Loucy (cell line): Measurements from ENCODE around the gene DNAJC16.

Source experiments
- H2AFZ ChIP-seq: fragments of 200-600 bp; sonication (generic); 2 replicates; pipeline ENCODE4 v1.6.0; 2016; ENCODE audit warnings: antibody characterized with exemption, mild to moderate bottlenecking, low read length, moderate library complexity
- H3F3A ChIP-seq: fragments of 200-600 bp; 2 replicates; pipeline ENCODE4 v1.6.0; 2016; ENCODE audit warnings: antibody characterized with exemption, low read depth, mild to moderate bottlenecking
- H3K27me3 ChIP-seq: fragments of 200-600 bp; sonication (generic); 2 replicates; pipeline ENCODE4 v1.6.1; 2014; ENCODE audit warnings: low read length, mild to moderate bottlenecking; ENCODE audit not compliant: insufficient read depth, poor library complexity, severe bottlenecking
- H3K36me3 ChIP-seq: fragments of 200-600 bp; sonication (generic); 2 replicates; pipeline ENCODE4 v1.6.1; 2016; ENCODE audit warnings: low read length; ENCODE audit not compliant: insufficient read depth
- H3K4me1 ChIP-seq: fragments of 200-600 bp; sonication (generic); 2 replicates; pipeline ENCODE4 v1.5.1; 2014; ENCODE audit warnings: low read length, mild to moderate bottlenecking; ENCODE audit not compliant: insufficient read depth, poor library complexity, severe bottlenecking
- H3K4me2 ChIP-seq: fragments of 200-600 bp; sonication (generic); 2 replicates; pipeline ENCODE4 v1.6.0; 2014; ENCODE audit warnings: antibody characterized with exemption, low read length, low read depth, mild to moderate bottlenecking; ENCODE audit not compliant: poor library complexity, severe bottlenecking
- H3K4me3 ChIP-seq: fragments of 200-600 bp; sonication (generic); 2 replicates; pipeline ENCODE4 v1.5.1; 2014; ENCODE audit warnings: low read length, mild to moderate bottlenecking, mixed read lengths; ENCODE audit not compliant: poor library complexity, severe bottlenecking
- H3K79me2 ChIP-seq: fragments of 200-600 bp; sonication (generic); 2 replicates; pipeline ENCODE4 v1.6.1; 2014; ENCODE audit warnings: low read length; ENCODE audit not compliant: insufficient read depth
- H3K9ac ChIP-seq: fragments of 200-600 bp; sonication (generic); 2 replicates; pipeline ENCODE4 v1.6.0; 2014; ENCODE audit warnings: mild to moderate bottlenecking, low read depth, low read length, moderate library complexity; ENCODE audit not compliant: poor library complexity, severe bottlenecking
- H3K9me2 ChIP-seq: fragments of 200-600 bp; sonication (generic); replicated peaks from 2 replicates; pipeline ENCODE4 v1.6.1; 2016; ENCODE audit warnings: low read depth, low read length, mixed read lengths
- H3K9me3 ChIP-seq: fragments of 200-600 bp; sonication (generic); 2 replicates; pipeline ENCODE4 v1.6.1; 2014; ENCODE audit warnings: mild to moderate bottlenecking, antibody characterized with exemption, low read length, low read depth; ENCODE audit not compliant: insufficient read depth
- H4K20me1 ChIP-seq: fragments of 200-600 bp; sonication (generic); 2 replicates; pipeline ENCODE4 v1.6.0; 2014; ENCODE audit warnings: antibody characterized with exemption, low read length, mild to moderate bottlenecking; ENCODE audit not compliant: insufficient read depth, poor library complexity, severe bottlenecking
- EZH2phosphoT487 ChIP-seq: fragments of 200-600 bp; IDR thresholded peaks from 2 replicates; pipeline ENCODE4 v1.6.1; 2018; ENCODE audit warnings: antibody characterized with exemption, mild to moderate bottlenecking, moderate library complexity, borderline replicate concordance
- TF ChIP-seq, protein P1 (sequence below): fragments of 200-600 bp; sonication (generic); conservative IDR thresholded peaks from 2 replicates; pipeline ENCODE4 v1.5.1; 2014; ENCODE audit warnings: mild to moderate bottlenecking, antibody characterized with exemption, low read length

DNAJC16 gene

GRCh38 chr1:15508700-15509487, 17.8 kb upstream of the DNAJC16 start:
- TF ChIP-seq, protein P1, sequence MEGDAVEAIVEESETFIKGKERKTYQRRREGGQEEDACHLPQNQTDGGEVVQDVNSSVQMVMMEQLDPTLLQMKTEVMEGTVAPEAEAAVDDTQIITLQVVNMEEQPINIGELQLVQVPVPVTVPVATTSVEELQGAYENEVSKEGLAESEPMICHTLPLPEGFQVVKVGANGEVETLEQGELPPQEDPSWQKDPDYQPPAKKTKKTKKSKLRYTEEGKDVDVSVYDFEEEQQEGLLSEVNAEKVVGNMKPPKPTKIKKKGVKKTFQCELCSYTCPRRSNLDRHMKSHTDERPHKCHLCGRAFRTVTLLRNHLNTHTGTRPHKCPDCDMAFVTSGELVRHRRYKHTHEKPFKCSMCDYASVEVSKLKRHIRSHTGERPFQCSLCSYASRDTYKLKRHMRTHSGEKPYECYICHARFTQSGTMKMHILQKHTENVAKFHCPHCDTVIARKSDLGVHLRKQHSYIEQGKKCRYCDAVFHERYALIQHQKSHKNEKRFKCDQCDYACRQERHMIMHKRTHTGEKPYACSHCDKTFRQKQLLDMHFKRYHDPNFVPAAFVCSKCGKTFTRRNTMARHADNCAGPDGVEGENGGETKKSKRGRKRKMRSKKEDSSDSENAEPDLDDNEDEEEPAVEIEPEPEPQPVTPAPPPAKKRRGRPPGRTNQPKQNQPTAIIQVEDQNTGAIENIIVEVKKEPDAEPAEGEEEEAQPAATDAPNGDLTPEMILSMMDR = no peak
- no peak for TF ChIP-seq EZH2phosphoT487
- Histone ChIP-seq H3K36me3 (peaks cover 5% of the 10 kb centered on the region; the same call in 1 of the 2 replicates), H3K9ac (no peak overlapping the region), H3K79me2 (no peaks in the 10 kb centered on the region), H2AFZ (no peak overlapping the region), H4K20me1 (no peaks in the 10 kb centered on the region), H3K27me3 (no peaks in the 10 kb centered on the region), H3K4me3 (no peak overlapping the region), H3K9me3 (no peaks in the 10 kb centered on the region), H3K4me1 (no peaks in the 10 kb centered on the region), H3K9me2 (no peaks in the 10 kb centered on the region), H3F3A (no peaks in the 10 kb centered on the region), H3K4me2 (no peak overlapping the region)

DNA sequence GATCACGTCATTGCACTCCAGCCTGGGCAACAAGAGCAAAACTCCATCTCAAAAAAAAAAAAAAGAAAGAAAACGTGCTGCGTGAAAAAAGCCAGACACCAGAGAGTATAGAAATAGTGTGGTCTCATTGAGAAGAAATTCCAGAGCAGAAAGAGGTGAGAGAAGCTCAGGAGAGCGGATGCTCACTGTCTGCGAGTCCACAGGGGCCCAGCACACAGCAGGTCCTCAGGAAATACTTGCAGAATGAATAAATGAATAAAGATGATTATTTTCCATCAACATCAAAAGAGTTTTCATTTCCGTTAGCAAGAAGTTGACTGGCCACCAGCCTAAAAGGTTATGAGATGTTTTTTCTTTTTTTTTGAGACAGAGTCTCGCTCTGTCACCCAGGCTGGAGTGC, 17.1 kb upstream of the DNAJC16 start:
- Histone ChIP-seq H3K4me2 (no peak overlapping the region), H2AFZ (no peak overlapping the region), H3F3A (no peaks in the 10 kb centered on the region), H3K9ac (no peak overlapping the region), H3K79me2 (no peaks in the 10 kb centered on the region), H3K9me2 (no peaks in the 10 kb centered on the region), H3K4me1 (no peaks in the 10 kb centered on the region), H3K4me3 (no peak overlapping the region), H3K27me3 (no peaks in the 10 kb centered on the region), H3K9me3 (no peaks in the 10 kb centered on the region), H4K20me1 (no peaks in the 10 kb centered on the region), H3K36me3 (peaks cover 5% of the 10 kb centered on the region; the same call in 1 of the 2 replicates)
- TF ChIP-seq EZH2phosphoT487 = no peak
- TF ChIP-seq, protein P1 = no peak

- no peaks in the 10 kb centered on the region for H3K9me2 ChIP-seq
- H3F3A ChIP-seq = no peaks in the 10 kb centered on the region
- no peaks in the 10 kb centered on the region for H3K9me3 ChIP-seq
- H2AFZ ChIP-seq = no peak overlapping the region
- TF ChIP-seq, protein P1 = no peak
- TF ChIP-seq EZH2phosphoT487 = no peak
- H3K4me1 ChIP-seq = peaks cover 5% of the 10 kb centered on the region
- no peaks in the 10 kb centered on the region for H3K27me3 ChIP-seq
- no peak overlapping the region for H3K4me2 ChIP-seq
- H3K36me3 ChIP-seq = peaks cover 5% of the 10 kb centered on the region; the same call in 1 of the 2 replicates
- H3K9ac ChIP-seq = no peak overlapping the region
- H3K4me3 ChIP-seq = no peak overlapping the region
- H3K79me2 ChIP-seq = no peaks in the 10 kb centered on the region
- H4K20me1 ChIP-seq = no peaks in the 10 kb centered on the region
These were observed 15.8 kb upstream of the DNAJC16 start for GRCh38 chr1:15510611-15511405.
